EH (cell line): Measurements from ENCODE around the gene RNF123.
"Not testable (repeated sequence)": the region's sequence is repeated elsewhere in the genome, so short reads cannot be mapped to it uniquely, and the experiment has no call there.

Source experiments
- DNase-seq: peaks from one replicate; pipeline ENCODE4 v3.0.0-alpha.2; 2015; ENCODE audit warnings: low read depth

RNF123 gene

GRCh38 chr3:49720855-49721595, 31.7 kb downstream of the RNF123 start:
- DNase-seq, result no peak

GRCh38 chr3:49721596-49721895, 32.2 kb downstream of the RNF123 start:
- DNase-seq, result no peak

GRCh38 chr3:49721896-49722781, 32.8 kb downstream of the RNF123 start:
- DNase-seq, result no peak

GRCh38 chr3:49722896-49723295, 33.5 kb downstream of the RNF123 start:
- DNase-seq, result no peak

GRCh38 chr3:49723296-49723627, 33.9 kb downstream of the RNF123 start:
- peak; percentile 57 for DNase-seq

GRCh38 chr3:49723628-49724551, 34.5 kb downstream of the RNF123 start, which contains the start of gene GMPPB:
GMPPB (minus strand) TSS chr3:49723951; CDS start chr3:49723726, 225 bp downstream.
- DNase-seq, result peak; percentile 98

GRCh38 chr3:49724586-49724985, 35.2 kb downstream of the RNF123 start:
- DNase-seq, result no peak

- DNase-seq, result no peak
Measured at GRCh38 chr3:49725906-49726681, 36.7 kb downstream of the RNF123 start.

- no peak for DNase-seq
Measured at GRCh38 chr3:49727154-49727923, 38.0 kb downstream of the RNF123 start.

GRCh38 chr3:49727924-49728361, 38.6 kb downstream of the RNF123 start:
- no peak for DNase-seq

GRCh38 chr3:49729966-49730609, 40.7 kb downstream of the RNF123 start:
- DNase-seq, result no peak

- DNase-seq, result no peak
Measured at GRCh38 chr3:49732597-49732996, 43.2 kb downstream of the RNF123 start.

GRCh38 chr3:49733551-49733950, 44.2 kb downstream of the RNF123 start:
- no peak for DNase-seq

- DNase-seq, result no peak
Measured at GRCh38 chr3:49734752-49735151, 45.4 kb downstream of the RNF123 start.

- no peak for DNase-seq
Measured at GRCh38 chr3:49738067-49738713, 48.8 kb downstream of the RNF123 start.

- DNase-seq, result no peak
Measured at GRCh38 chr3:49740427-49740826, 51.1 kb downstream of the RNF123 start.

- peak; percentile 69 for DNase-seq
Measured at GRCh38 chr3:49745986-49746385, 56.6 kb downstream of the RNF123 start.

GRCh38 chr3:49747792-49748480, 58.6 kb downstream of the RNF123 start:
- DNase-seq, result peak; percentile 79

GRCh38 chr3:49748874-49749273, 59.5 kb downstream of the RNF123 start:
- not testable (repeated sequence) for DNase-seq
